Endothelial cell of umbilical vein (primary cell): ENCODE measurements around the gene GPR146. TPM values are rescaled to one million over a fixed set of nuclear protein-coding genes. Genes with fewer than 3 reads are reported as not detected.

Source experiments
- BruUV-seq: library from RNA; stranded (reverse); fragments of 400-500 nt; replicated peaks from 2 replicates; lab custom pipeline; 2021; lab: Mats Ljungman, UMichigan
- CTCF ChIA-PET: fragments of 300-600, 350-600 bp; sonication (Branson Sonifier 250); formaldehyde crosslinking; loops from one replicate; lab custom pipeline; 2021; ENCODE audit warnings: antibody characterized with exemption, inconsistent platforms; lab: Charles Lee
- POLR2A ChIA-PET: fragments of 300-600, 350-600 bp; sonication (Branson Sonifier 250); formaldehyde crosslinking; loops from one replicate; lab custom pipeline; 2021; ENCODE audit warnings: antibody characterized with exemption, inconsistent platforms; lab: Charles Lee
- DNase-seq: peaks from one replicate; pipeline ENCODE4 v3.0.0-alpha.2; 2011; ENCODE audit warnings: low read depth, low spot score
- FAIRE-seq: peaks from 2 replicates; lab custom pipeline; 2011; peaks lifted over from hg19 to GRCh38; lab: Jason Lieb, UNC
- H2AFZ ChIP-seq: 2 replicates; pipeline ENCODE4 v1.6.0; 2012; ENCODE audit warnings: low read depth, low read length, control low read depth, inconsistent platforms
- H3K27ac ChIP-seq: 2 replicates; pipeline ENCODE4 v1.5.1; 2011; ENCODE audit warnings: low read depth, mild to moderate bottlenecking, control low read depth, low read length, moderate library complexity; ENCODE audit not compliant: insufficient read depth
- H3K27me3 ChIP-seq, 2 experiments: 2 replicates each; pipeline versions ENCODE4 v1.6.0 to v1.6.1; 2011; ENCODE audit warnings: low read length in 2 of 2, mixed read lengths in 1 of 2; ENCODE audit not compliant: control insufficient read depth in 2 of 2, insufficient read depth in 2 of 2
- H3K36me3 ChIP-seq, 2 experiments: 2 replicates in 1 of 2; 3 replicates in 1 of 2; pipeline ENCODE4 v1.5.1; 2011; ENCODE audit warnings: low read length in 2 of 2, mild to moderate bottlenecking in 1 of 2, moderate library complexity in 1 of 2; ENCODE audit not compliant: control insufficient read depth in 2 of 2, insufficient read depth in 2 of 2; ENCODE audit errors: extremely low read depth in 1 of 2
- H3K4me1 ChIP-seq: 3 replicates; pipeline ENCODE4 v1.5.1; 2011; ENCODE audit warnings: mild to moderate bottlenecking, low read length; ENCODE audit not compliant: control insufficient read depth, insufficient read depth; ENCODE audit errors: extremely low read depth
- H3K4me2 ChIP-seq: 2 replicates; pipeline ENCODE4 v1.6.1; 2011; ENCODE audit warnings: low read length, control low read depth, mixed read lengths; ENCODE audit not compliant: insufficient read depth
- H3K4me3 ChIP-seq, 3 experiments: fragments of 200-600 bp in 1 of 3; sonication (generic), shearing (Covaris generic) in 1 of 3; replicated peaks in 1 of 3; 2 replicates each; pipeline ENCODE4 v1.5.1; 2011 to 2016; ENCODE audit warnings: control low read depth in 3 of 3, low read length in 3 of 3, mild to moderate bottlenecking in 2 of 3, inconsistent platforms in 1 of 3, low read depth in 1 of 3, moderate library complexity in 1 of 3; ENCODE audit not compliant: insufficient read depth in 1 of 3
- H3K79me2 ChIP-seq: 2 replicates; pipeline ENCODE4 v1.6.0; 2012; ENCODE audit warnings: low read length, inconsistent platforms; ENCODE audit not compliant: control insufficient read depth, insufficient read depth
- H3K9ac ChIP-seq: replicated peaks from 2 replicates; pipeline ENCODE3; 2011; ENCODE audit warnings: low read length, control low read depth; ENCODE audit not compliant: insufficient read depth; ENCODE audit errors: extremely low read depth
- H3K9me1 ChIP-seq: replicated peaks from 3 replicates; pipeline ENCODE4 v1.6.0; 2011; ENCODE audit warnings: mild to moderate bottlenecking, low read length; ENCODE audit not compliant: control insufficient read depth, insufficient read depth; ENCODE audit errors: extremely low read depth
- H3K9me3 ChIP-seq: replicated peaks from 2 replicates; pipeline ENCODE4 v1.5.1; 2012; ENCODE audit warnings: low read length, inconsistent platforms; ENCODE audit not compliant: control insufficient read depth, insufficient read depth
- H4K20me1 ChIP-seq: replicated peaks from 2 replicates; pipeline ENCODE3; 2011; ENCODE audit warnings: mild to moderate bottlenecking, low read length; ENCODE audit not compliant: control insufficient read depth, insufficient read depth; ENCODE audit errors: extremely low read depth
- CTCF ChIP-seq, 2 donors: IDR thresholded peaks; 1 replicate in 1 of 2; 2 replicates in 1 of 2; pipeline ENCODE4 v1.5.1; 2011; ENCODE audit warnings: low read length in 2 of 2, mild to moderate bottlenecking in 2 of 2, moderate library complexity in 2 of 2, control low read depth in 1 of 2, inconsistent platforms in 1 of 2, low read depth in 1 of 2; ENCODE audit not compliant: insufficient read depth in 1 of 2; ENCODE audit errors: extremely low read depth in 1 of 2
- EZH2 ChIP-seq: IDR thresholded peaks from 2 replicates; pipeline ENCODE4 v1.6.1; 2012; ENCODE audit warnings: borderline replicate concordance, low read depth, mild to moderate bottlenecking, moderate library complexity, low read length, inconsistent platforms; ENCODE audit not compliant: severe bottlenecking
- FOS ChIP-seq: IDR thresholded peaks from 2 replicates; pipeline ENCODE4 v1.6.1; 2011; ENCODE audit warnings: mild to moderate bottlenecking, low read length, moderate library complexity, borderline replicate concordance; ENCODE audit not compliant: insufficient read depth
- GATA2 ChIP-seq: IDR thresholded peaks from 2 replicates; pipeline ENCODE4 v1.7.0; 2011; ENCODE audit warnings: low read depth, mild to moderate bottlenecking, moderate library complexity, mixed read lengths, low read length; ENCODE audit not compliant: insufficient read length, insufficient read depth
- JUN ChIP-seq: IDR thresholded peaks from 2 replicates; pipeline ENCODE4 v1.6.1; 2011; ENCODE audit warnings: borderline replicate concordance, low read depth; ENCODE audit not compliant: insufficient read length, insufficient read depth
- MAX ChIP-seq: IDR thresholded peaks from 2 replicates; pipeline ENCODE4 v1.6.1; 2011; ENCODE audit not compliant: insufficient read depth, insufficient read length
- MYC ChIP-seq: IDR thresholded peaks from one replicate; pipeline ENCODE4 v1.6.1; 2011; ENCODE audit warnings: mild to moderate bottlenecking, low read depth, low read length
- POLR2A ChIP-seq: IDR thresholded peaks from 2 replicates; pipeline ENCODE4 v1.6.1; 2012; ENCODE audit warnings: low read depth, mild to moderate bottlenecking, control low read depth, low read length
- POLR2AphosphoS5 ChIP-seq: IDR thresholded peaks from 2 replicates; pipeline ENCODE4 v1.6.1; 2012; ENCODE audit warnings: low read depth, mild to moderate bottlenecking, control low read depth, low read length, moderate library complexity; ENCODE audit not compliant: insufficient read depth
- dilution Hi-C: fragments of 300-500 bp; cut with MboI; formaldehyde crosslinking; loops from one replicate; pipeline ENCODE4 v1.15.0; 2019; ENCODE audit warnings: low sequenced_read_pairs; ENCODE audit not compliant: extremely low pct_ligation_motif_present
- intact Hi-C: fragments of 100-400 bp; cut with micrococcal nuclease; formaldehyde crosslinking; loops from one replicate; pipeline ENCODE4 v1.10.0; 2022
- polyA plus RNA-seq, 4 experiments: library from polyadenylated mRNA; depleted of rRNA in 3 of 4; stranded (reverse) in 3 of 4; unstranded in 1 of 4; fragments of >200 nt; gene quantifications; 2 replicates each; pipeline versions ENCODE4 v1.2.1 to v1.2.3, GENCODE V29; 2011 to 2012; ENCODE audit warnings: missing spikeins in 1 of 4
- total RNA-seq: library from RNA; stranded (reverse); gene quantifications from 2 replicates; pipeline ENCODE4 v1.2.3, GENCODE V29; 2021

GPR146 gene
- total and polyA plus RNA-seq, 2 donors (not counting 3 experiments of a cell fraction or from before 2014, with no cell fraction given), result 18.5 to 44.8 TPM

- Histone ChIP-seq H3K36me3 (peaks cover 0 to 4% of the 10 kb centered on the region in 2 experiments), H3K27me3 (no peaks in the 10 kb centered on the region), H3K9me1 (no peaks in the 10 kb centered on the region), H3K9ac (no peak overlapping the region), H3K27ac (no peak overlapping the region), H3K4me3 (no peak overlapping the region), H4K20me1 (no peaks in the 10 kb centered on the region), H2AFZ (no peak overlapping the region), H3K9me3 (no peaks in the 10 kb centered on the region), H3K4me1 (no peaks in the 10 kb centered on the region), H3K79me2 (no peaks in the 10 kb centered on the region), H3K4me2 (no peak overlapping the region)
- TF ChIP-seq EZH2 (no peak), JUN (no peak), MAX (no peak), POLR2A (no peak)
- CTCF ChIA-PET, result interaction anchor here (1.1 to 10.0 kb wide), 4 partner anchors 10 to 182 kb away, joined by 3 to 459 read pairs (median 24); no protein-coding TSS in a partner anchor
- intact Hi-C loops (no loop called here), dilution Hi-C loops (no loop called here)
- no TSS peak for BruUV-seq
- DNase-seq, result no peak
- FAIRE-seq, result no peak
- POLR2A ChIA-PET, result interaction anchor here (1.0 kb wide), 1 partner anchor 70 kb away, joined by 3 read pairs; no protein-coding TSS in a partner anchor
These were observed 48.8 kb upstream of the GPR146 start for GRCh38 chr7:995571-995970.

- H3K36me3 ChIP-seq, result peaks cover 0 to 4% of the 10 kb centered on the region in 2 experiments
- intact Hi-C loops, result no loop called here
These were observed 48.1 kb upstream of the GPR146 start for GRCh38 chr7:996079-996872.

More at GRCh38 chr7:996079-996872, 48.1 kb upstream of the GPR146 start:
- no peak overlapping the region for H2AFZ ChIP-seq
- ChIA-PET CTCF (interaction anchor here (1.1 to 10.0 kb wide), 3 partner anchors 9 to 181 kb away, joined by 3 to 459 read pairs (median 5); no protein-coding TSS in a partner anchor), POLR2A (no interaction called here)
- no peaks in the 10 kb centered on the region for H3K27me3 ChIP-seq
- H3K79me2 ChIP-seq, result no peaks in the 10 kb centered on the region
- H3K9me1 ChIP-seq, result no peaks in the 10 kb centered on the region
- H4K20me1 ChIP-seq, result no peaks in the 10 kb centered on the region
- no peak overlapping the region for H3K9ac ChIP-seq
- no peaks in the 10 kb centered on the region for H3K4me1 ChIP-seq
- no peak overlapping the region for H3K4me3 ChIP-seq
- no peak overlapping the region for H3K4me2 ChIP-seq
- FAIRE-seq (no peak), DNase-seq (no peak)
- TF ChIP-seq POLR2AphosphoS5 (no peak), CTCF (IDR thresholded peaks at IDR 0.05; ENCODE audit: extremely low read depth in 1 of 2, insufficient read depth in 1 of 2, low read depth in 1 of 2, low read length in 2 of 2) (no peak), MAX (no peak), EZH2 (no peak), MYC (no peak), GATA2 (no peak), FOS (no peak), POLR2A (no peak), JUN (no peak)
- no peaks in the 10 kb centered on the region for H3K9me3 ChIP-seq
- no TSS peak for BruUV-seq
- dilution Hi-C loops, result no loop called here
- H3K27ac ChIP-seq, result no peak overlapping the region
